ENCODE results near the gene KLHDC8A. TPM values are rescaled to one million over a fixed set of nuclear protein-coding genes. Genes with fewer than 3 reads are reported as not detected.

Gene KLHDC8A
- total and polyA plus RNA-seq, 12 donors: 5.1 to 74.9 (median 38.8) TPM

DNA sequence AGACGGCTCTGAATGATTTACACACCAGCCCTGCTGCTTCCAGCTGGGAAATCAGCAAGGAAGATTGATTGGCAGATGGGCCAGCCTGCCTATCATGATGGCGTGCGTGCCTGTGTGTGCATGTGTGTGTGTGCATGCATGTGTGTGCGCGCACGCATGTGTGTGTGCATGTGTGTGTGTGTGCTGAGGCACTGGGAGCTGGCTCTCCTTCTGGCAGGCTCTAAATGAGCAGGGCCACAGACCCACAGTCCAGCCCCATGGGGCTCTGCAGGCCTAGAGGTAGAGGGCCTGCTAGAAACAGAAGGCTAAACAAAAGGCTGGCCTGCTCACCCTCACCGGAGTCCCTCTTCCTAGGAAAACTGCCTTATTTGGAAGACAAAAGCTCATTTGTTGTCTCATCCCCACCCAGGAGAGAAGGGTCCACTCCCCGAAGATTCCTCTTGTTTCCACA is 6.0 kb downstream of the KLHDC8A start:
- H3K27ac ChIP-seq: no peak overlapping the region
- intact Hi-C loops (cut with DNase I): loop anchor here in 1 of 2 donors (5.0 kb wide), 1 partner anchor 82 kb away; no protein-coding TSS in a partner anchor
- DNase-seq: no peak
- no peak overlapping the region for H3K4me3 ChIP-seq
- no peaks in the 10 kb centered on the region for H3K27me3 ChIP-seq
- H3K4me1 ChIP-seq (replicated peaks in 1 of 2): peaks cover 12 to 15% of the 10 kb centered on the region in 2 donors
- TF ChIP-seq, protein P1, sequence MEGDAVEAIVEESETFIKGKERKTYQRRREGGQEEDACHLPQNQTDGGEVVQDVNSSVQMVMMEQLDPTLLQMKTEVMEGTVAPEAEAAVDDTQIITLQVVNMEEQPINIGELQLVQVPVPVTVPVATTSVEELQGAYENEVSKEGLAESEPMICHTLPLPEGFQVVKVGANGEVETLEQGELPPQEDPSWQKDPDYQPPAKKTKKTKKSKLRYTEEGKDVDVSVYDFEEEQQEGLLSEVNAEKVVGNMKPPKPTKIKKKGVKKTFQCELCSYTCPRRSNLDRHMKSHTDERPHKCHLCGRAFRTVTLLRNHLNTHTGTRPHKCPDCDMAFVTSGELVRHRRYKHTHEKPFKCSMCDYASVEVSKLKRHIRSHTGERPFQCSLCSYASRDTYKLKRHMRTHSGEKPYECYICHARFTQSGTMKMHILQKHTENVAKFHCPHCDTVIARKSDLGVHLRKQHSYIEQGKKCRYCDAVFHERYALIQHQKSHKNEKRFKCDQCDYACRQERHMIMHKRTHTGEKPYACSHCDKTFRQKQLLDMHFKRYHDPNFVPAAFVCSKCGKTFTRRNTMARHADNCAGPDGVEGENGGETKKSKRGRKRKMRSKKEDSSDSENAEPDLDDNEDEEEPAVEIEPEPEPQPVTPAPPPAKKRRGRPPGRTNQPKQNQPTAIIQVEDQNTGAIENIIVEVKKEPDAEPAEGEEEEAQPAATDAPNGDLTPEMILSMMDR (IDR thresholded peaks at IDR 0.05): no peak
- TF ChIP-seq POLR2A (IDR thresholded peaks at IDR 0.05): no peak
- no peaks in the 10 kb centered on the region for H3K9me3 ChIP-seq (replicated peaks in 1 of 3)
- H3K36me3 ChIP-seq (replicated peaks in 1 of 2): no peaks in the 10 kb centered on the region
- 68 to 86% (median 82%) methylated on average over 4 to 8 of the region's 8 CpGs for WGBS, 4 donors

DNA sequence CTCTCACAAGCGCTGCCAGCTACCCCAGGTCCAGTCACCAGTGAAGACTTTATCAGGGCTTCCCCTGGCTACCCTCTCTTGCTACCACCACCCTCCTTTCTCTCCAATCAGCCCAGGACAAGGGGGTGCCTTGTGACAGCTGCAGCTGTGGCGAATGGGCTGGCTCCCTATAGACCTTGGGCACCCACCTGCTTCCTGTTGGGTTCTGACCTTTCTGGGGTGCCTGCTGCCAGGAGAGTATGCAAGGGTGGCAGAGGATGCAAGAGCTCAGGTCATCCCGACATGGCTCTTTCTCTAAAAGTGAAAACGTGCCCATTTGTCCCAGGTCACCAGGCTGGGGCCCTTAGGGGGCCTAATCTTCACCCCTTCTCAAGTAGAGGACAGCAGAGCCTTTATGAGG is 6.6 kb downstream of the KLHDC8A start:
- TF ChIP-seq, protein P1 (IDR thresholded peaks at IDR 0.05): no peak
- TF ChIP-seq POLR2A (IDR thresholded peaks at IDR 0.05): no peak
- no peaks in the 10 kb centered on the region for H3K9me3 ChIP-seq (replicated peaks in 1 of 3)
- H3K4me3 ChIP-seq: no peak overlapping the region
- no peak for DNase-seq
- no peaks in the 10 kb centered on the region for H3K27me3 ChIP-seq
- intact Hi-C loops (cut with DNase I): loop anchor here in 1 of 2 donors (5.0 kb wide), 1 partner anchor 82 kb away; no protein-coding TSS in a partner anchor
- H3K27ac ChIP-seq: no peak overlapping the region
- 78 to 88% (median 83%) methylated on average over 1 to 4 of the region's 4 CpGs for WGBS, 4 donors
- H3K4me1 ChIP-seq (replicated peaks in 1 of 2): peaks cover 6 to 11% of the 10 kb centered on the region in 2 donors
- no peaks in the 10 kb centered on the region for H3K36me3 ChIP-seq (replicated peaks in 1 of 2)

DNA sequence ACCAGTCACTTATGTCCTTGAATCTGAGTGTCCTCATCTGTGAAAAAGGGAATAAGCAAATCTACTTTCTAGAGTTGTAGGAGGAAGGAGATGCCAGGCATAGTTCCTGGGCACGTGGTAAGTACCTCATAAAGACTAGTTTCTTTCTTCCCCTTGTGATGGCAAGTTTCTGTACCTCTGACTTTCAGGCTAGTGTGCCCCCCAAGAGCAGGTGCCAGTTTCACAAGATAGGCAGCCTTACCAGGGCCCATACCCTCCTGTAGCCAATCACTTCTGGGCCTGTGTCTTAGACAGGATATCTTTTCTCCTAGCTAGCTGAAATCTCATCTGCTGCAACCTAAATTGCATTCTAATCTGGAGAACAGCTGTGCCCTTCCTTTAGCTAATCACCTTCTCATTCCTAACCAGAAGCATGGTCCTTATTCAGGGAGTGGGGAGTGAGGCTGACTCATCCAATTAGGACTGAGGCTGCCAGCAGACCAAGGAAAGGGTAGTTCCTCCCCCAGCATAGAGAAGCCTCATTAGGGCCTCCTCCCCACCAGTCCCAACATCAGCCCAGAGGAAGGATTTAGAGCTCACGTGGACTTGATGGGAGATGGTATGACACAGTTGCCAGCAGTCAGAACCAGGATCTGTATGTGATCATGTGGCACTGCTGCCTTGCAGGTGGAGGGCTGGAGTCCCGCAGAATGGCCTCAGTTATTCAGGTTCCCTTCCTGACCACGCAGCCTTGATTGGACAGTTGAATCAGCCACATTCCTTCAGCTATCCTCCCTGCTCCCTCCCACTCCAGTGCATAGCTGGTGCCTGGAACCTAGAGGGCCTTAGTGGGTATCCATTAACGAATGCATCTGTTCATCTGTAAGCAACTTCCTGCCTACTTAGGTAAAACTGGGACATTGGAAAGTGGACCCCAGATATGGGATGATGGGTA is 7.9 kb downstream of the KLHDC8A start:
- Histone ChIP-seq H3K4me1 (replicated peaks in 1 of 2) (peaks cover 5 to 8% of the 10 kb centered on the region in 2 donors), H3K27ac (no peak overlapping the region), H3K4me3 (no peak overlapping the region), H3K9me3 (replicated peaks in 1 of 3) (no peaks in the 10 kb centered on the region), H3K36me3 (replicated peaks in 1 of 2) (no peaks in the 10 kb centered on the region), H3K27me3 (peaks cover 3% of the 10 kb centered on the region)
- DNase-seq: no peak
- 54 to 72% (median 63%) methylated on average over 4 to 5 of the region's 5 CpGs for WGBS, 4 donors
- TF ChIP-seq, protein P1 (IDR thresholded peaks at IDR 0.05): no peak
- intact Hi-C loops (cut with DNase I): no loop called here

DNA sequence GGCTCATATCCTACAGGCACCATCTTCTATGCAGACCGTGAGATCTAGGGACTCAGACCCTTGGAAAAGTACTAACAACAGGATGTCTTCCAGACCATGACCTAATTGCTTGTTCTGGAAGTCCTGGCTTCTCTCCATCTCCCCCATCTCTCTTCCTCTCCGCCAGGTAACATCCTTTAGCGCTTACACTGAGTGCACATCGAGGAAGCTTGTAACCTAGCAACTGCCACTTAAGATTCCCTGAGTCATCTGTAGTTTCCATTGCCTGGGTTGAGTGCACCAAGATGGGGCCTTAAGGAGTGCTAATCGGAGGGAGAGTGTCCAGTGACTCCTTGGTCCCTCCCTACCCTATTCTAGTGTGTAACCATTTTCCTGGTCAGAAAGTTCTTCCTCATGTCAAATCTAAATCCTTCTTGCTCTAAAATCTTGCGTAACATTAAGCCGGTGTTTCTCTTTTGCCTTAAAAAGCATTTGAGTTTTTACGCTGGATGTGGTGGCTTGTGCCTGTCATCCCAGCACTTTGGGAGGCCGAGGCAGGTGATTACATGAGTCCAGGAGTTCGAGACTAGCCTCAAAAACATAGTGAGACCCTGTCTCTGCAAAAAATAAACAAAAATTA is 9.7 kb downstream of the KLHDC8A start:
- no peak for DNase-seq
- TF ChIP-seq, protein P1 (IDR thresholded peaks at IDR 0.05): no peak
- TF ChIP-seq POLR2A (IDR thresholded peaks at IDR 0.05): no peak
- intact Hi-C loops (cut with DNase I): no loop called here
- Histone ChIP-seq H3K4me3 (no peak overlapping the region), H3K27me3 (peaks cover 6% of the 10 kb centered on the region), H3K4me1 (replicated peaks in 1 of 2) (peaks cover 11 to 16% of the 10 kb centered on the region in 2 donors), H3K36me3 (replicated peaks in 1 of 2) (no peaks in the 10 kb centered on the region), H3K27ac (no peak overlapping the region), H3K9me3 (replicated peaks in 1 of 3) (no peaks in the 10 kb centered on the region)
- WGBS, 4 donors: 85 to 89% (median 86%) methylated on average over 10 of the region's 10 CpGs
